WERI-Rb-1 (cell line): ENCODE data around the gene CCDC88C.

ENCODE experiments used
- DNase-seq: peaks from one replicate; pipeline ENCODE4 v3.0.0-alpha.2; 2020
- H3K27ac ChIP-seq: fragments of 250-450 bp; sonication (Bioruptor Pico); 2 replicates; pipeline ENCODE4 v1.5.1; 2020; ENCODE audit warnings: mild to moderate bottlenecking, moderate library complexity
- H3K27me3 ChIP-seq: fragments of 250-450 bp; sonication (Bioruptor Pico); 2 replicates; pipeline ENCODE4 v1.5.1; 2021; ENCODE audit warnings: mild to moderate bottlenecking, low read depth, moderate library complexity; ENCODE audit not compliant: insufficient read depth, severe bottlenecking
- H3K36me3 ChIP-seq: fragments of 250-450 bp; sonication (Bioruptor Pico); 2 replicates; pipeline ENCODE4 v1.5.1; 2020; ENCODE audit warnings: mild to moderate bottlenecking, moderate library complexity
- H3K4me3 ChIP-seq: 2 replicates; pipeline ENCODE4 v1.5.1; 2011; ENCODE audit warnings: low read depth, mild to moderate bottlenecking, control low read depth, low read length
- H3K9me3 ChIP-seq: fragments of 250-450 bp; sonication (Bioruptor Pico); 2 replicates; pipeline ENCODE4 v1.5.1; 2021; ENCODE audit warnings: mild to moderate bottlenecking, moderate library complexity; ENCODE audit not compliant: severe bottlenecking
- CTCF ChIP-seq: IDR thresholded peaks from 2 replicates; pipeline ENCODE4 v1.5.1; 2011; ENCODE audit warnings: low read depth, mild to moderate bottlenecking, control low read depth, inconsistent platforms, low read length

The CCDC88C gene

GRCh38 chr14:91346838-91347173 is 70.8 kb downstream of the CCDC88C start:
- TF ChIP-seq CTCF, result no peak
- Histone ChIP-seq H3K9me3 (no peaks in the 10 kb centered on the region), H3K27ac (no peak overlapping the region), H3K4me3 (no peak overlapping the region), H3K36me3 (peaks cover 30% of the 10 kb centered on the region), H3K27me3 (no peaks in the 10 kb centered on the region)
- DNase-seq, result no peak

DNA sequence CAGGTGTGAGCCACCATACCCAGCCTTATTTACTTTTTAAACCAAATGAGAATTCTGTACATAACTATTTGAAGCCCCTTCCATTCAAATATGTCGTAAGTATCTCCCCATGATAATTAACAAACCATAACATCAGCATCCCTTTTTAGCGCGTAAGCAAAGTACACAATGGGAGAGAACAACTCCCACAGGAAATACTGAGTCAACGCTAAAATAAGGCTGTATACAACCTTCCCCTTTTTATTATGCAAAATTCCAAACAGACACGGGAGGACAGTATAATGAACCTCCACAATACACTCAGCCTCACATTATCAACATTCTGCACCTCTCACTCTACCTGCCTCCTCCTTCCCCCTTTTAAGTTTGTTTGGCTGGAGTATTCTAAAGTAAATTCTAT is 73.5 kb downstream of the CCDC88C start:
- no peaks in the 10 kb centered on the region for H3K9me3 ChIP-seq
- no peak overlapping the region for H3K4me3 ChIP-seq
- H3K36me3 ChIP-seq, result peaks cover 47% of the 10 kb centered on the region
- H3K27ac ChIP-seq, result no peak overlapping the region
- no peaks in the 10 kb centered on the region for H3K27me3 ChIP-seq
- DNase-seq, result no peak
- TF ChIP-seq CTCF, result no peak

DNA sequence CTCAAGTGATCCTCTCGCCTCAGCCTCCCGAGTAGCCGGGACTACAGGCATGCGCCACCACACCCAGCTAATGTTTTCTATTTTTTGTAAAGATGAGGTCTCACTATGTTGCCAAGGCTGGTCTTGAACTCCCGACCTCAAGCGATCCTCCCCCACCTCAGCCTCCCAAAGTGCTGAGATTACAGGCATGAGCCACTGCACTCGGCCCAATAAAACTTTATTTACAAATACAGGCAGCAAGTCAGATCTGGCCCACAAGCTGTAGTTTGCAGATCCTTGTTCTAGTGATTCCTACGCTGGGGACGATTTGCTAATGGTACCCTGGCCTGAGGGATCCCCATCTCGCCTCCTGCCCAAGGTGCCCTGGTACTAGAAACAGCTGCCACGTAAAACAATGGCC is 74.6 kb downstream of the CCDC88C start:
- no peaks in the 10 kb centered on the region for H3K9me3 ChIP-seq
- H3K27ac ChIP-seq, result no peak overlapping the region
- H3K36me3 ChIP-seq, result peaks cover 58% of the 10 kb centered on the region
- no peak for DNase-seq
- H3K4me3 ChIP-seq, result no peak overlapping the region
- no peaks in the 10 kb centered on the region for H3K27me3 ChIP-seq
- no peak for TF ChIP-seq CTCF

DNA sequence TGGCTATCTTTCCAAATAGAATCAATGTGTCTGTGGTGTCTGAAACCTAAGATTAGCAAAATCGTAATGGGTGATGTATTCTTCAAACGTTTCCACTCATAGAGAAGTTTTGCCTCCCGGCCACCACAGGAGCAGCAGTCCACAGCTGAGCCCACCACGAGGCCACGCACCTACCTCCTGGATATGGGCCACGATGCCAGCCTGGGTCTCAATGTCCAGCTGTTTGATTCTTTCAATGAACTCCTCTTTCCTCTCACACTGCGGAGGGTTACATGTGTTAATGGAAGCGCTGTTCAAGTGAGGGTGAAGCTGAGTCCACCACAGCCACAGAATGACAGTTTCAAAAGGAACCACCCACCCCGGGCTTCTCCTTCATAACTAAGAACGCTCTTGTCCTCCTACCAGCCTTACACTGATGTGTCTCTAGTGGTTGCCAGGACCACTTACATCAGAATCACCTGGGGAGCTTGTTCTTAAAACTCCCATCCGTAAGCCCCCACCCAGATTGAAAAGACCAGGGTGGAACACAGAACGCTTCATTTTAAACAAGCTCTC is 75.3 kb downstream of the CCDC88C start:
- peaks cover 66% of the 10 kb centered on the region for H3K36me3 ChIP-seq
- no peaks in the 10 kb centered on the region for H3K27me3 ChIP-seq
- TF ChIP-seq CTCF, result no peak
- H3K27ac ChIP-seq, result no peak overlapping the region
- no peaks in the 10 kb centered on the region for H3K9me3 ChIP-seq
- DNase-seq, result no peak
- H3K4me3 ChIP-seq, result no peak overlapping the region

GRCh38 chr14:91341751-91342154 is 75.9 kb downstream of the CCDC88C start:
- peaks cover 66% of the 10 kb centered on the region for H3K36me3 ChIP-seq
- no peak for TF ChIP-seq CTCF
- no peaks in the 10 kb centered on the region for H3K27me3 ChIP-seq
- no peak for DNase-seq
- no peak overlapping the region for H3K27ac ChIP-seq
- no peak overlapping the region for H3K4me3 ChIP-seq
- no peaks in the 10 kb centered on the region for H3K9me3 ChIP-seq

GRCh38 chr14:91341334-91341733 is 76.3 kb downstream of the CCDC88C start:
- H3K27ac ChIP-seq, result no peak overlapping the region
- H3K4me3 ChIP-seq, result no peak overlapping the region
- no peaks in the 10 kb centered on the region for H3K27me3 ChIP-seq
- H3K36me3 ChIP-seq, result peaks cover 68% of the 10 kb centered on the region
- no peaks in the 10 kb centered on the region for H3K9me3 ChIP-seq
- no peak for TF ChIP-seq CTCF
- no peak for DNase-seq
